Mammary epithelial cell (primary cell): Measurements from ENCODE around the gene PSMB10.

Source experiments
- CTCF ChIP-seq, 2 donors: IDR thresholded peaks in 1 of 2; conservative IDR thresholded peaks in 1 of 2; 2 replicates each; pipeline ENCODE4 v1.5.1; 2011 to 2012; ENCODE audit warnings: inconsistent platforms in 2 of 2, low read length in 2 of 2, mild to moderate bottlenecking in 2 of 2, control low read depth in 1 of 2, low read depth in 1 of 2; ENCODE audit not compliant: insufficient read depth in 1 of 2; ENCODE audit errors: extremely low read depth in 1 of 2
- EZH2 ChIP-seq: IDR thresholded peaks from 2 replicates; pipeline ENCODE4 v1.6.1; 2012; ENCODE audit warnings: low read length, inconsistent platforms, borderline replicate concordance

GRCh38 chr16:67940446-67941089, 3.9 kb upstream of the PSMB10 start:
- no peak for TF ChIP-seq CTCF (conservative IDR thresholded peaks at IDR 0.05 in 1 of 2, IDR thresholded peaks at IDR 0.05 in 1 of 2; ENCODE audit: extremely low read depth in 1 of 2, insufficient read depth in 1 of 2, low read depth in 1 of 2, low read length in 2 of 2)
- no peak for TF ChIP-seq EZH2
